Right lobe of liver (tissue), 6 donors: ENCODE data around the gene LVRN. TPM values are rescaled to one million over a fixed set of nuclear protein-coding genes. Genes with fewer than 3 reads are reported as not detected.

Experiments
- ATAC-seq, 4 donors: fragments of 200-7000 bp; cut with Tn5 transposase; one replicate each; pipeline ENCODE4 v1.9.1; 2020; ENCODE audit warnings: mild to moderate bottlenecking in 4 of 4, moderate library complexity in 4 of 4
- DNase-seq, 3 donors: peaks; one replicate each; pipeline ENCODE4 v3.0.0-alpha.2; 2020
- H3K27ac ChIP-seq, 3 donors: fragments of 200-600 bp; one replicate each; pipeline ENCODE4 v1.8.0; 2022
- H3K27me3 ChIP-seq, 2 donors: fragments of 200-600 bp; one replicate each; pipeline ENCODE4 v1.8.0; 2022
- H3K36me3 ChIP-seq, 4 donors: fragments of 200-600 bp; sonication (generic) in 1 of 4; one replicate each; pipeline versions ENCODE4 v1.5.1 to v1.8.0; 2017 to 2022; ENCODE audit warnings: control low read depth in 1 of 4
- H3K4me1 ChIP-seq, 4 donors: fragments of 200-600 bp; sonication (generic) in 1 of 4; one replicate each; pipeline versions ENCODE4 v1.5.1 to v1.8.0; 2017 to 2022; ENCODE audit warnings: control low read depth in 1 of 4
- H3K4me3 ChIP-seq, 3 donors: fragments of 200-600 bp; one replicate each; pipeline ENCODE4 v1.8.0; 2022
- H3K9me3 ChIP-seq, 4 donors: fragments of 200-600 bp; sonication (generic) in 1 of 4; one replicate each; pipeline versions ENCODE4 v1.5.1 to v1.8.0; 2017 to 2022; ENCODE audit warnings: control low read depth in 1 of 4
- POLR2A ChIP-seq: fragments of 450-650 bp; IDR thresholded peaks from one replicate; pipeline ENCODE4 v1.6.1; 2017; ENCODE audit warnings: antibody characterized with exemption, mild to moderate bottlenecking
- WGBS: methylation state at CpG from one replicate; pipeline ENCODE4 v1.1.6; 2018; ENCODE audit warnings: low coverage, low lambda C conversion rate; ENCODE audit not compliant: insufficient coverage; ENCODE audit errors: missing lambda C conversion rate; 5-methylcytosine and 5-hydroxymethylcytosine counted together
- intact Hi-C, 2 donors: fragments of 100-400 bp; cut with DNase I; formaldehyde crosslinking; loops; one replicate each; pipeline versions ENCODE4 v1.11.2 to v1.14.1; 2022
- total RNA-seq, 6 experiments: library from RNA; depleted of rRNA in 2 of 6; stranded (reverse); fragments of >200 nt in 2 of 6; fragmentation: NEBNext Ultra II Directional in 3 of 6; extraction: Animal tissue kit (Norgen Biotek cat#: 25700) in 3 of 6; gene quantifications; one replicate each; pipeline versions ENCODE4 v1.1.0 to v1.2.4, GENCODE V29; 2016 to 2023
- TF ChIP-seq, protein P1 (sequence below), 4 donors: fragments of 200-600 bp in 3 of 4; fragments of 450-650 bp in 1 of 4; IDR thresholded peaks; one replicate each; pipeline versions ENCODE4 v1.5.1 to v1.8.0; 2016 to 2022; ENCODE audit warnings: antibody characterized with exemption in 4 of 4, mild to moderate bottlenecking in 2 of 4
- donor health status: DM: no; HTN: yes; CAD: no.
- donor health status: DM: no; HTN: no; CAD: no.
- donor health status: DM: no; HTN: no; CAD: no.
- donor health status: DM: no; HTN: yes; CAD: no.
- donor health status: DM: no; HTN: yes; CAD: no.

The LVRN gene
- total RNA-seq, 6 experiments from 2014 or later, result 0.07 to 0.11 TPM; not detected in 4

GRCh38 chr5:115940080-115940810 is 22.0 kb upstream of the LVRN start:
- Histone ChIP-seq H3K9me3 (no peaks in the 10 kb centered on the region), H3K27me3 (no peaks in the 10 kb centered on the region), H3K4me3 (no peak overlapping the region), H3K4me1 (no peaks in the 10 kb centered on the region), H3K27ac (no peak overlapping the region), H3K36me3 (no peaks in the 10 kb centered on the region)
- no peak for DNase-seq
- TF ChIP-seq, protein P1, sequence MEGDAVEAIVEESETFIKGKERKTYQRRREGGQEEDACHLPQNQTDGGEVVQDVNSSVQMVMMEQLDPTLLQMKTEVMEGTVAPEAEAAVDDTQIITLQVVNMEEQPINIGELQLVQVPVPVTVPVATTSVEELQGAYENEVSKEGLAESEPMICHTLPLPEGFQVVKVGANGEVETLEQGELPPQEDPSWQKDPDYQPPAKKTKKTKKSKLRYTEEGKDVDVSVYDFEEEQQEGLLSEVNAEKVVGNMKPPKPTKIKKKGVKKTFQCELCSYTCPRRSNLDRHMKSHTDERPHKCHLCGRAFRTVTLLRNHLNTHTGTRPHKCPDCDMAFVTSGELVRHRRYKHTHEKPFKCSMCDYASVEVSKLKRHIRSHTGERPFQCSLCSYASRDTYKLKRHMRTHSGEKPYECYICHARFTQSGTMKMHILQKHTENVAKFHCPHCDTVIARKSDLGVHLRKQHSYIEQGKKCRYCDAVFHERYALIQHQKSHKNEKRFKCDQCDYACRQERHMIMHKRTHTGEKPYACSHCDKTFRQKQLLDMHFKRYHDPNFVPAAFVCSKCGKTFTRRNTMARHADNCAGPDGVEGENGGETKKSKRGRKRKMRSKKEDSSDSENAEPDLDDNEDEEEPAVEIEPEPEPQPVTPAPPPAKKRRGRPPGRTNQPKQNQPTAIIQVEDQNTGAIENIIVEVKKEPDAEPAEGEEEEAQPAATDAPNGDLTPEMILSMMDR (IDR thresholded peaks at IDR 0.05), result no peak
- TF ChIP-seq POLR2A, result no peak
- 61% methylated on average over 3 of the region's 4 CpGs for WGBS
- ATAC-seq, result no peak
- intact Hi-C loops, result no loop called here

- intact Hi-C loops, result no loop called here
- Histone ChIP-seq H3K4me1 (no peaks in the 10 kb centered on the region), H3K4me3 (no peak overlapping the region), H3K27ac (no peak overlapping the region), H3K9me3 (no peaks in the 10 kb centered on the region), H3K36me3 (no peaks in the 10 kb centered on the region), H3K27me3 (no peaks in the 10 kb centered on the region)
- ATAC-seq (no peak), DNase-seq (no peak)
- TF ChIP-seq, protein P1 (IDR thresholded peaks at IDR 0.05), result no peak
- no peak for TF ChIP-seq POLR2A
- 61% methylated on average over 9 of the region's 9 CpGs for WGBS
These were observed 21.1 kb upstream of the LVRN start for GRCh38 chr5:115941051-115941675.

DNA sequence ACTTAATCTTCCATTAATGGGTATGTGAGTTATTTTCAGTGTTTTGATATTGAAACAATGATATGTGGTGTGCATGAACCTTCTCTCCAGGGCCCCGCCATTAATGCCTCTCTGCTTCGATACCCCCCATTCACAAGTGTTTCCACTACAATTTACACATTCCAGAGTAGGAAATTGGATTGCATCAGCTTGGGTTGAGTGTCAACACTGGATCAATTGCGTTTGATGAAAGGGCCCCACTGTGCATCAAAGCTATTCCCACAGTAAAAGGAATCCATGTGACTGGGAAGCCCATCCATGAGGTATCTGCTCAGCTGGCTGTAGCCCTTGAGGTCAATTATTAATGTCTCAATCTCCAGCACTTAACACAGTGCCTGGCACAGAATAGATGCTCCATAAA is 17.8 kb upstream of the LVRN start:
- Histone ChIP-seq H3K9me3 (no peaks in the 10 kb centered on the region), H3K4me3 (no peak overlapping the region), H3K27me3 (no peaks in the 10 kb centered on the region), H3K36me3 (no peaks in the 10 kb centered on the region), H3K27ac (no peak overlapping the region), H3K4me1 (no peaks in the 10 kb centered on the region)
- ATAC-seq, result no peak
- no peak for DNase-seq
- intact Hi-C loops, result no loop called here
- TF ChIP-seq, protein P1 (IDR thresholded peaks at IDR 0.05), result no peak
- no peak for TF ChIP-seq POLR2A
- WGBS, result 83% methylated on average over 3 of the region's 3 CpGs

- Histone ChIP-seq H3K4me3 (no peak overlapping the region), H3K36me3 (no peaks in the 10 kb centered on the region), H3K4me1 (no peaks in the 10 kb centered on the region), H3K27me3 (no peaks in the 10 kb centered on the region), H3K27ac (no peak overlapping the region), H3K9me3 (no peaks in the 10 kb centered on the region)
- ATAC-seq (no peak), DNase-seq (no peak)
- intact Hi-C loops, result no loop called here
- TF ChIP-seq POLR2A, result no peak
- TF ChIP-seq, protein P1 (IDR thresholded peaks at IDR 0.05), result no peak
- WGBS, result 70% methylated on average over 2 of the region's 2 CpGs
These were observed 15.6 kb upstream of the LVRN start for GRCh38 chr5:115946655-115947054.
